ENCODE measurements around the gene LRIG1.
"Not testable (repeated sequence)": the region's sequence is repeated elsewhere in the genome, so short reads cannot be mapped to it uniquely, and the experiment has no call there.

The LRIG1 gene

GRCh38 chr3:66442254-66443117 is 58.3 kb downstream of the LRIG1 start:
- DNase-seq = peak in 8 of 14 donors; percentile 18 to 56 (median 42)

- no peak for DNase-seq
These were observed 59.1 kb downstream of the LRIG1 start for GRCh38 chr3:66441692-66442091.

- peak in 1 of 14 donors; percentile 41 for DNase-seq
These were observed 59.7 kb downstream of the LRIG1 start for GRCh38 chr3:66441129-66441528.

- DNase-seq = no peak
These were observed 61.0 kb downstream of the LRIG1 start for GRCh38 chr3:66439666-66440344.

- no peak for DNase-seq
These were observed 62.8 kb downstream of the LRIG1 start for GRCh38 chr3:66438046-66438445.

GRCh38 chr3:66437341-66437929 is 63.4 kb downstream of the LRIG1 start:
- DNase-seq = no peak

GRCh38 chr3:66435989-66436388 is 64.8 kb downstream of the LRIG1 start:
- peak in 1 of 14 donors; percentile 37 for DNase-seq

GRCh38 chr3:66434726-66435125 is 66.1 kb downstream of the LRIG1 start:
- no peak for DNase-seq

GRCh38 chr3:66433522-66433782 is 67.4 kb downstream of the LRIG1 start:
- DNase-seq = no peak

GRCh38 chr3:66432767-66433521 is 67.9 kb downstream of the LRIG1 start:
- DNase-seq = peak in 1 of 14 donors; percentile 20

- no peak for DNase-seq
These were observed 68.6 kb downstream of the LRIG1 start for GRCh38 chr3:66432041-66432766.

GRCh38 chr3:66431494-66431893 is 69.3 kb downstream of the LRIG1 start:
- no peak for DNase-seq

- no peak for DNase-seq
These were observed 69.9 kb downstream of the LRIG1 start for GRCh38 chr3:66430876-66431275.

GRCh38 chr3:66428733-66429132 is 72.1 kb downstream of the LRIG1 start:
- DNase-seq = peak in 11 of 14 donors; percentile 18 to 85 (median 51)

- no peak for DNase-seq
These were observed 72.8 kb downstream of the LRIG1 start for GRCh38 chr3:66427951-66428474.

GRCh38 chr3:66427352-66427751 is 73.5 kb downstream of the LRIG1 start:
- DNase-seq = no peak

GRCh38 chr3:66426135-66426534 is 74.7 kb downstream of the LRIG1 start:
- no peak for DNase-seq

GRCh38 chr3:66425576-66426114 is 75.2 kb downstream of the LRIG1 start:
- DNase-seq = no peak

- DNase-seq = peak in 4 of 14 donors; percentile 42 to 57 (median 48)
These were observed 75.8 kb downstream of the LRIG1 start for GRCh38 chr3:66425032-66425431.

GRCh38 chr3:66423791-66424190 is 77.0 kb downstream of the LRIG1 start:
- no peak for DNase-seq

- not testable (repeated sequence) for DNase-seq
These were observed 78.9 kb downstream of the LRIG1 start for GRCh38 chr3:66421893-66422292.

- not testable (repeated sequence) for DNase-seq
These were observed 79.7 kb downstream of the LRIG1 start for GRCh38 chr3:66421144-66421543.

Data from C1 segment of cervical spinal cord (tissue), 14 donors.